HUES6 (cell line): ENCODE measurements around the gene CBX1.
"Not testable (repeated sequence)": the region's sequence is repeated elsewhere in the genome, so short reads cannot be mapped to it uniquely, and the experiment has no call there.

Experiments used
- H3K27ac ChIP-seq: 2 replicates; pipeline ENCODE4 v1.7.0; 2013; ENCODE audit warnings: low read depth, mild to moderate bottlenecking, low read length, inconsistent platforms
- H3K27me3 ChIP-seq: 2 replicates; pipeline ENCODE4 v1.6.1; 2013; ENCODE audit warnings: low read length; ENCODE audit not compliant: control insufficient read depth, insufficient read depth
- H3K36me3 ChIP-seq: 2 replicates; pipeline ENCODE4 v1.6.1; 2013; ENCODE audit warnings: low read length; ENCODE audit not compliant: control insufficient read depth, insufficient read depth
- H3K4me1 ChIP-seq: 2 replicates; pipeline ENCODE4 v1.6.1; 2013; ENCODE audit warnings: low read length; ENCODE audit not compliant: control insufficient read depth, insufficient read depth
- H3K4me3 ChIP-seq: 2 replicates; pipeline ENCODE4 v1.5.1; 2013; ENCODE audit warnings: low read depth, low read length
- H3K9ac ChIP-seq: one replicate; pipeline ENCODE4 v1.6.1; 2013; ENCODE audit warnings: mild to moderate bottlenecking, low read length
- H3K9me3 ChIP-seq: 2 replicates; pipeline ENCODE4 v1.6.1; 2013; ENCODE audit warnings: low read depth, low read length; ENCODE audit not compliant: control insufficient read depth, insufficient read depth

The CBX1 gene

DNA sequence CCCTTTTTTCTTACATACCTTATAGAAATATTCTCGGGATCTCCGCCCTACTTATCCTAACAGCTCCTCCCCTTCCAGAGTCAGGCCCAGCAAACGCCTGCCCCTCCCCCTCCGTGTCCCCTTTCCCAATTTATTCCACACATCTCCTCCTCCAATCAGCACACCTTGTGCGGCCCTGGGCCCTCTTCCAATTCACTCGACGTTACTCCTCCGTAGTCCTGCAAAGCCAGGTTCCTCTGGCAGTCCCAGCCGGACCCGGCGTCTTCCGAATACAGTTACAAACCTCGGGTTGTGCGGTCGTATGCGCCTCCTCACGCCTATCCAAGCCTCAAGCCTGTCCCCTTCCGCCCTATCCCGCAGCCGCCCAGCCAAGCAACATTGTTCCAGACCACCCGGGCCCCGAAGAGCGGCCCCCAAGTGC lies 677 bp downstream of the CBX1 start:
- H3K4me1 ChIP-seq: 0 out of 2 replicates have a peak, but pooled peaks cover 3% of the 10 kb centered on the region
- peak overlapping the region; percentile 87 for H3K9ac ChIP-seq
- peak overlapping the region; percentile 81 for H3K27ac ChIP-seq
- 0 out of 2 replicates have a peak, but pooled peaks cover 3% of the 10 kb centered on the region for H3K9me3 ChIP-seq
- peak overlapping the region; percentile 69 for H3K4me3 ChIP-seq
- H3K27me3 ChIP-seq: no peaks in the 10 kb centered on the region
- peaks cover 4% of the 10 kb centered on the region; the same call in 1 of the 2 replicates for H3K36me3 ChIP-seq

DNA sequence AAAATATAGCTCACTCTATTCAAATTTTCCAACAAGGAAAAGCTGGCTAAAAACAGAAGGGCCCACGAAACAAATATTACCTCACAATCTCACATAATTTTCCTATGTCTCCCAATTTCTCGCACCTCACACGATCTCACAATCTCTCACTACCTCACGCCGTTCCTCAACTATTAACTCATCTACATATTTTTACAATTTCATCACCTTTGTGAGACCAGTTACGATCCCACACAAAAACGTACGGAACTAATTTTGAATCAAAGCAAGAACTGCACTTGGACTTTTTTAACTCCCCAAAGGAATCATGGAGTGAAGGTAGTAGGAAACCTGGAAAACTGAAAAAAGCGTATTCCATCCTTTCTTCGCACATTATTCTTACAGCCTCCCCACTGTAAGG lies 1.1 kb downstream of the CBX1 start:
- Histone ChIP-seq H3K9ac (peak overlapping the region; percentile 87), H3K9me3 (0 out of 2 replicates have a peak, but pooled peaks cover 3% of the 10 kb centered on the region), H3K27ac (no peak overlapping the region), H3K4me3 (peak overlapping the region; percentile 69), H3K4me1 (0 out of 2 replicates have a peak, but pooled peaks cover 3% of the 10 kb centered on the region), H3K27me3 (no peaks in the 10 kb centered on the region), H3K36me3 (peaks cover 4% of the 10 kb centered on the region; the same call in 1 of the 2 replicates)

DNA sequence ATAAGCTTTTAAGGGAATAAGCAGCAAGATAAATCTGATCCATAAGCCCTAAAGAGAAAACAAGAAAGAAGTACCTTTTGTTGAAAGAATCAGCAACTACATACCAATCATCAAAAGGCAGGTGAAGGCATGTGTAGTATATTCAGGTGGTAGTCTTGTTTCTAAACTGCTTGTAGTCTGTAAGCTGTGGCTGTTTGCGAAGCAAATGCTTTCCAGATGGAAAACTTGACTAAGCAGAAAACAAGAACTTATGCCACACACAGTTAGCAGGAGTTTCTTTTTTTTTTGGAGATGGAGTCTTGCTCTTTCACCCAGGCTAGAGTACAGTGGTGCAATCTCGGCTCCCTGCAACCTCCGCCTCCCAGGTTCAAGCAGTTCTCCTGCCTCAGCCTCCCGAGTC lies 5.7 kb downstream of the CBX1 start:
- H3K4me1 ChIP-seq: peaks cover 12% of the 10 kb centered on the region; the same call in 1 of the 2 replicates
- no peaks in the 10 kb centered on the region for H3K9me3 ChIP-seq
- H3K9ac ChIP-seq: no peak overlapping the region
- H3K27ac ChIP-seq: no peak overlapping the region
- no peak overlapping the region for H3K4me3 ChIP-seq
- no peaks in the 10 kb centered on the region for H3K27me3 ChIP-seq
- H3K36me3 ChIP-seq: peaks cover 4% of the 10 kb centered on the region

DNA sequence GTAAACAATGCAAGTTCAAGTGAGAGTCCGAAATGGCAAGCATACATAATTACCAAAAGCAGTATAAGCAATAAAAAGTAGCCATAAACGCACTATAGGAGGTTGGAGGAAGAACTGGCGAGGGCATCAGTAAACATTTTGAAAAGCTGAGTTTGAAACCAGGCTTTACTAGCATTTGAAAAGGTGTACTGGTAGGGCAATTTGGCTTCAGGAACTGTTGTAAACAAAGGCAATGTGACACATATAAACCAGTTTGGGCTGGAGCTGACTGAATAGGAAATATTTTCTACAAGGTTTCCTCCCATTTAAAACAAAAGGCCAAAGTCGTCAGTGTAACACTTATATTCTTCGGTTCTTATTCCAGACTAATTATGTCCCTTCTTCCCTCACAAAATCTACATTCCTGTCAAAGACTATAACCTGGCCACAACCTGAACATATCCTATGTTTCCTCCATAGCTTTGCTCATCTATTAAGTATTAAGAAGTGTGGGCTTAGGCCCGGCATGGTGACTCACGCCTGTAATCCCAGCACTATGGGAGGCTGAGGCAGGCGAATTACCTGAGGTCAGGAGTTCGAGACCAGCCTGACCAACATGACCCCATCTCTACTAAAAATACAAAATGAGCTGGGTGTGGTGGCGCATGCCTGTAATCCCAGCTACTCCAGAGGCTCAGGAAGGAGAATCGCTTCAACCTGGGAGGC lies 7.8 kb downstream of the CBX1 start:
- H3K9me3 ChIP-seq: no peaks in the 10 kb centered on the region
- H3K4me1 ChIP-seq: peaks cover 9% of the 10 kb centered on the region; the same call in 1 of the 2 replicates
- H3K27ac ChIP-seq: no peak overlapping the region
- no peaks in the 10 kb centered on the region for H3K27me3 ChIP-seq
- peaks cover 4% of the 10 kb centered on the region for H3K36me3 ChIP-seq
- H3K4me3 ChIP-seq: no peak overlapping the region
- H3K9ac ChIP-seq: no peak overlapping the region

DNA sequence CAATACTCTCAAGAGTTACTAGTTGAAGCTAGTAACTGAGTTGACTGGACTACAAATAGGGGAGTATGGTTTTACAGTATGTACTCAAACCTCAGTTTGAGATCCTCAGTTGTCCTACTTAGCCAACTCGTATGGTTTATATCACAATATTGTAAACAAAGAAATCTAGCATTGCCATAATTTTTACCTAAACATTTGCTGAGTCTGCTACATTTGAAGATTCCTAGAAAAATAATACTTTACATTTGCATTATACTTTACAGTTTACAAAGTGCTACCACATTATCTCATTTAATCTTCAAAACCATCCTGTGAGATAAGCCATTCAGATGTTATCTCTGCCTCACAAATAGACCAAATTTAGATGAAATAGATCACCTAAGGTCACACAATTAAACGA lies 16.3 kb downstream of the CBX1 start:
- peaks cover 8% of the 10 kb centered on the region for H3K4me1 ChIP-seq
- no peak overlapping the region for H3K4me3 ChIP-seq
- H3K36me3 ChIP-seq: no peaks in the 10 kb centered on the region
- H3K27ac ChIP-seq: 0 out of 2 replicates have a peak overlapping the region, but pooled peaks have one; percentile 18
- H3K27me3 ChIP-seq: no peaks in the 10 kb centered on the region
- H3K9ac ChIP-seq: no peak overlapping the region
- no peaks in the 10 kb centered on the region for H3K9me3 ChIP-seq

DNA sequence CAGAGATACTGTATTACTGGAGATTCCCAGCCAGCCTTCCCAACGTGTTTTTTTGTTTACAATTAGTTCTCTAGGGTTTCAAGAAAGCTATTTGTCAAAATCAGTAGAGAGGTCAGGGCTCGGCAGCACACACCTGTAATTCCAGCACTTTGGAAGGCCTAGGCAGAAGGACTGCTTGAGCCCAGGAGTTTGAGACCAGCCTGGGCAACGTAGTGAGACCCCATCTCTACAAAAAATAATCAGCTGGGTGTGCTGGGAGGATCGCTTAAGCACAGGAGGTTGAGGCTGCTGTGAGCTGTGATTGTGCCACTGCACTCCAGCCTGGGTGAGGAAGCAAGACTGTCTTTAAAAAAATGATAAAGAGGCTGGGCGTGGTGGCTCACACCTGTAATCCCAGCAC lies 19.4 kb downstream of the CBX1 start:
- Histone ChIP-seq H3K36me3 (peaks cover 2% of the 10 kb centered on the region), H3K9me3 (no peaks in the 10 kb centered on the region), H3K9ac (no peak overlapping the region), H3K4me3 (no peak overlapping the region), H3K27me3 (no peaks in the 10 kb centered on the region), H3K4me1 (peaks cover 8% of the 10 kb centered on the region), H3K27ac (no peak overlapping the region)

DNA sequence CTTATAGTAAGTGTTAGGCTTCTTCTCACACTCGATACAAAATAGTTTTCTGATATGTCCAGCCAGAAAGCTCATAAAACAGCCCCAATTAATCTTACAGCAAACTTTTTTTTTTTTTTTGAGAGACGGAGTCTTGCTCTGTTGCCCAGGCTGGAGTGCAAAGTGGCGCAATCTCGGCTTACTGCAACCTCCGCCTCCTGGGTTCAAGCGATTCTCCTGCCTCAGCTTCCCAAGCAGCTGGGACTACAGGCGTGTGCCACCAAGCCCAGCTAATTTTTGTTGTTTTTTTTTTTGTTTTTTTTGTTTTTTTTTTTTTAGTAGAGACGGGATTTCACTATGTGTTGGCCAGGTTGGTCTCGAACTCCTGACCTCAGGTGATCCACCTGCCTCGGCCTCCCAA lies 24.1 kb downstream of the CBX1 start:
- not testable (repeated sequence) for H3K27ac ChIP-seq, H3K9ac ChIP-seq, H3K9me3 ChIP-seq, H3K4me3 ChIP-seq, H3K4me1 ChIP-seq, H3K27me3 ChIP-seq
- H3K36me3 ChIP-seq: peaks cover 43% of the 10 kb centered on the region

DNA sequence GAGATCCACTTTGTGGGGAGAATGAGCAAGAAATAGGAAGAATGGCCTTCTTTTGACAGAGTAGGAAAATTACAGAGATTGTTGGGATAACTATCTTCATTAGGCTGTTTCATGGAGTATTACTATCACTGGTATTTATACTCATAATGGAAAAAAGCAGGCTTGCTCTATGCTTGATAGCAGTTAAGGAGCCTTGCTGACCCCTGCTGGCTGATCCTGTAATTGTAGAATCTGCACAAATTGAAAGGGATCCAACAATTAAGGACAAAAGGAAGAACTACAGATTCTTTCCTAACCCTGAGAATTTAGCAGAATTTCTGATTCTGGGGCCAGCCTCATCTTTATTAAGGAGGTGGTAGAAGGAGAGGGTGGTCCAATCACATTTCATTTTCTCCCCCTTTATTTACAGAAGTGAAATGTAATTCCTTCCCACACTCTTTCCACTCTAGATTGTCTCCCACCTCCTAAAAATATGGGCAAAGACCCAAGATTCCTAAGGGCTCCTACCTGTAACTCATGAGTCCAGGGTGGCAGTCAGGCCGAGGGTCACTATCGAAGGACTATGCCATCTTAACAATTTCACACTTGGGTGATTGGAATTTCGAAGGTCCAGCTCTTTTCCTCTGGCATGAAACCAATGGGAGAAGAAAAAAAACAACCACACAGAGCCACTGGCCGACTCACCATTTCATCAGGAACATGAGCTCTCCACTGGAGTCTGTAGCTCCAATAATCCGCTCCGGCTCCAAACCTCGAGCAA lies 26.8 kb downstream of the CBX1 start:
- peaks cover 68% of the 10 kb centered on the region for H3K36me3 ChIP-seq
- no peak overlapping the region for H3K9ac ChIP-seq
- H3K4me1 ChIP-seq: no peaks in the 10 kb centered on the region
- no peak overlapping the region for H3K4me3 ChIP-seq
- H3K9me3 ChIP-seq: no peaks in the 10 kb centered on the region
- no peak overlapping the region for H3K27ac ChIP-seq
- no peaks in the 10 kb centered on the region for H3K27me3 ChIP-seq

DNA sequence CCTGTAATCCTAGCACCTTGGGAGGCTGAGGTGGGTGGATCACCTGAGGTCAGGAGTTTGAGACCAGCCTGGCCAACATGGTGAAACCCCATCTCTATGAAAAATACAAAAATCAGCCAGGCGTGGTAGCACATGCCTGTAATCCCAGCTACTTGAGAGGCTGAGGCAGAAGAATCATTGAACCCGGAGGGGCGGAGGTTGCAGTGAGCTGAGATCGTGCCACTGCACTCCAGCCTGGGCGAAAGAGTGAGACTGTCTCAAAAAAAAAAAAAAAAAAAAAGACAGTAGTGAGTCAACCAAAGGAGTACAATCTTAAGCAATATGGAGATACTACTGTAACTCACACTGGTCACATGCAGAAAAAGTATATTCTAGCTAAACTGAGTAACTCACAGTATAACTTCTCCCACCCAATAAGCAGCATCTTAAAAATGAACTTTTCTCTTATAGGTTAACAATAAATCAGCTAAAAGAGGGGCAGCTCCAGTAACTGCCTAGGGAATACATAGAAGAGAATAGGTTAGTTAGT lies 27.6 kb downstream of the CBX1 start:
- H3K4me1 ChIP-seq, H3K9me3 ChIP-seq, H3K27me3 ChIP-seq, H3K9ac ChIP-seq, H3K27ac ChIP-seq, H3K4me3 ChIP-seq: not testable (repeated sequence)
- peaks cover 72% of the 10 kb centered on the region for H3K36me3 ChIP-seq

DNA sequence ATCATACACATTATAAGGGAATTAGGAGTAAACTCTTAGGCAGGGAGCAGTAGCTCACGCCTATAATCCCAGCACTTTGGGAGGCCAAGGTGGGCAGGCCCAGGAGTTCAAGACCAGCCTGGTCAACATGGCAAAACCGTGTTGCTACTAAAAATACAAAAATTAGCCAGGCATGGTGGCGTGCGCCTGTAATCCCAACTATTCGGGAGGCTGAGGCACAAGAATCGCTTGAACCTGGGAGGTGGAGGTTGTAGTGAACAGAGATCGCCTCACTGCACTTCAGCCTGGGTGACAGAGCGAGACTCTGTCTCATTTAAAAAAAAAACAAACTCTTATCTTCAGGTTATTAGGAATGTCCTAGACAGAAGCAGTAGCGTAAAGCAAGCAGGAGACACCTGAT lies 28.5 kb downstream of the CBX1 start:
- peaks cover 78% of the 10 kb centered on the region for H3K36me3 ChIP-seq

DNA sequence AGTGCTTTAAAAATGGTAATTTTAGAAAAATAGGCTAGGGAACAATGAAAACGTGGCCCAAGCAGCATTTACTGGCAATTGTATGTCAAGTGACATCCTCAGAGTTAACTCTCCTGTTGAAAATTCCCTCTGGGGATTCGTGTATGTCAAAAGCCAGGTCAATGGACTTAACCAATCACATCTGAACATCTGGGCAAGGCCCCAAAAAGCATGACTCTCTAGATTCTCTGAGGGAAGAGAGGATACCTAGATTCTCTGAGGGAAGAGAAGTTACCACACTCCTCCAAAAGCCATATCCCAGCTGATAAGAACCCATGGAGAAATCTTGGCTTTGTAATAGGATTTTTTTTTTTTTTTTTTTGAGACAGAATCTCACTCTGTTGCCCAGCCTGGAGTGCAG lies 29.6 kb downstream of the CBX1 start:
- H3K27me3 ChIP-seq: no peaks in the 10 kb centered on the region
- H3K27ac ChIP-seq: no peak overlapping the region
- H3K9me3 ChIP-seq: no peaks in the 10 kb centered on the region
- no peak overlapping the region for H3K9ac ChIP-seq
- H3K4me3 ChIP-seq: no peak overlapping the region
- H3K36me3 ChIP-seq: peaks cover 84% of the 10 kb centered on the region
- H3K4me1 ChIP-seq: peaks cover 1% of the 10 kb centered on the region; the same call in 1 of the 2 replicates

More for the DNA sequence above, 28.5 kb downstream of the CBX1 start:
- not testable (repeated sequence) for H3K4me3 ChIP-seq, H3K27me3 ChIP-seq, H3K9me3 ChIP-seq, H3K4me1 ChIP-seq, H3K9ac ChIP-seq, H3K27ac ChIP-seq
